MV-4-11 (cell line): ENCODE results near the gene CAPN5.
"Not testable (repeated sequence)": the region's sequence is repeated elsewhere in the genome, so short reads cannot be mapped to it uniquely, and the experiment has no call there.

Experiments used
- DNase-seq: peaks from one replicate; lab custom pipeline; 2025; lab: John Stamatoyannopoulos, UW

The CAPN5 gene

DNA sequence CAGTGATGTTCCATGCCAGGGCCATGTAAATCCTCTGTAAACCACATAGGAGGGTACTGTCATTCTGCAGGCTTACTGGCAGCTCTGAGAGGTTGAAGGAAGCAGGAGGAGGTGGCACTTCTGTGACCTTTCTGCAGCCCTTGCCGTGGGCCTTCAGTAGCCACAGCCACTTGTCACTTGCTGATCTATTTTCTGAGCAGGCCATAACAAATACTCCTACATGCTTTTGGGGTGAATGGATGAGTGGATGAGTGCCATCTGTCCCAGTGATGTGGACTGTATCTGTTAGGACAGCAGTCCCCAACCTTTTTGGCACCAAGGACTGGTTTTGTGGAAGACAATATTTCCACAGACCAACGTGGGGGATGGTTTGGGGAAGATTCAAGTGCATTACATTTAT, 22.4 kb upstream of the CAPN5 start:
- DNase-seq: no peak

DNA sequence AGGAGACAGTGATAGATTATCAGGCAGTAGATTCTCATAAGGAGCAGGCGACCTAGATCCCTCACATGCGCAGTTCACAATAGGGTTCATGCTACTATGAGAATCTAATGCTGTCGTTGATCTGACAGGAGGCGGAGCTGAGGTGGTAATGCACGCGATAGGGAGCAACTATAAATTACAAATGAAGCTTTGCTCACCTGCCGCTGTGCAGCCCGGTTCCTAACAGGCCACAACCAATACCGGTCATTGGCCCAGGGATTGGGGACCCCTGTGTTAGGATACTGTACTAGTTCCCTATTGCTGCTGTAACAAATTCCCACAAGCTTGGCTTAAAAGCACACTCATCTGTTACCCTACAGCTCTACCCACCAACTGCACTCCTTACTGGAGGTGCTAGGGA, 21.9 kb upstream of the CAPN5 start:
- no peak for DNase-seq

DNA sequence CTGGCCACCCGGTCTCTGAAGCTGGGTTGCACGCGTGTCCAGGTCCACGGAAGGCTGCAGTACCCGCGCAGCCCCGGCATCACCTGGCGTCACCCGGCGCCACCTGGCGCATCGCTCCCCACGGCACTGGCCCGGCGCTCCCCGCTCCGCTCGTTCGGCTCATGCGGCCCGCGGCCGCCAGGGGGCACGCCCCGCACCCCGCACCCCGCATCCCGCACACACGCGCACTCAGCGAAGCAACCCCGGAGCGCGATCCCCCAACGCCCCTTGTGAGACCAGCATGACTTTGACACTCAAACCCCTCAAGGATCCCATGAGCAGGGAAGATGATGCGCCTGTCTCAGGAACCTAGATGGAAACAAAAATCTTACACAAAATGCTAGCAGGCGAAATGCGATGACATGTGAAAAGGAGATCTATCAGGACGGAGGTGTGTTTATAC, 20.7 kb upstream of the CAPN5 start:
- no peak for DNase-seq

- peak; percentile 94 for DNase-seq
Measured at GRCh38 chr11:77047007-77047927, 19.5 kb upstream of the CAPN5 start.

DNA sequence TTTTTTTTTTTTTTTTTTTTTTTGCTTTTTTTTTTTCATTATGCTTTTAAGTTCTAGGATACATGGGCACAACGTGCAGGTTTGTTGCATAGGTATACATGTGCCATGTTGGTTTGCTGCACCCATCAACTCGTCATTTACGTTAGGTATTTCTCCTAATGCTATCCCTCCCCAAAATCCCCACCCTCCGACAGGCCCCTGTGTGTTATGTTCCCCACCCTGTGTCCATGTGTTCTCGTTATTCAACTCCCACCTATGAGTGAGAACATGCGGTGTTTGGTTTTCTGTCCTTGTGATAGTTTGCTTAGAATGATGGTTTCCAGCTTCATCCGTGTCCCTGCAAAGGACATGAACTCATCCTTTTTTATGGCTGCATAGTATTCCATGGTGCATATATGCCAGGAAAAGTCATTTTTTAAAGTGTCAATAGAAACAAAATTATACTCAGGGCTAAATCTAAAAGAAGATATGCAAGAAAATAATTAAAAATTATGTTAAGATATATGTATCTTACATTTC, 18.8 kb upstream of the CAPN5 start:
- not testable (repeated sequence) for DNase-seq

DNA sequence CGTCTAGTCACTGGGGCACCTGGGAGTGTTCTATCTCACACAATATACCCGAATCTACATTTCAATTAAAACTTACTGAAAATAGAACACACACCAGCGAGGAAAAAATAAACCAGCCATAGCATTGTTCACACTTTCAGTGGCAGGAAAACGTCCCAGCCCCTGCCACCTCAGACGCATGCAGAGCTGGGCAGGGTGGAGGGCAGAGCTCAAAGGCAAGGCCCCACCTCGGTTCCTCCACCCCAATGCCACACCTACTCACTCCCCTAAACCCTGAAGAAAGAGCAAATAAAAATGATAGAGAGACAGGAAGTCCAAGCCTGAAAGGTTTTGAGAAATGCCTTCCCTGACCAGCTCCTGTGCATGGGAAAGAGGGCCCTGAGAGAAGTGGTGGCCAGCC, 17.7 kb upstream of the CAPN5 start:
- DNase-seq: no peak

- no peak for DNase-seq
Measured at GRCh38 chr11:77051511-77051910, 15.3 kb upstream of the CAPN5 start.

DNA sequence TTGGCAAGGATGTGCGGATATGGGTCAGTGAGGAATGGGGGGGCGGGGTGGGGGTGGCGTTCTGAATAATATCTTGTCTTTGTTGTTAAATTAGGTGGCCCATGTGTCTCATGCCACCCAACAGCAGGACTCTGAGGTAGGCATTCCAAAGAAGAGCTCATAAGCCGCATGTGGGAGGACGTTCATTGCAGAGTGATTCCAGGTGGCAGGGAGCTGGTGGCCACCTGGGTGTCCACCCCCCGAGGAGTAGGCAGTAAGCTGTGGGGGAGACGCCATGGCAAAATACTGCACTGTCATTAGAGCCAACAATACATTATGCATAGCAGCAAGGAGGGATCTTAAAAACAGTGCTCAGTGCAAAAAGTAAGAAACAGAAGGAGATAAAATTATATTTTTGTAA, 14.3 kb upstream of the CAPN5 start:
- DNase-seq: no peak

- no peak for DNase-seq
Measured at GRCh38 chr11:77053217-77054015, 13.4 kb upstream of the CAPN5 start.

GRCh38 chr11:77054084-77054483, 12.7 kb upstream of the CAPN5 start:
- DNase-seq: no peak

- no peak for DNase-seq
Measured at GRCh38 chr11:77055101-77055561, 11.6 kb upstream of the CAPN5 start.

GRCh38 chr11:77055913-77056312, 10.9 kb upstream of the CAPN5 start:
- DNase-seq: no peak

GRCh38 chr11:77056814-77057402, 9.9 kb upstream of the CAPN5 start:
- DNase-seq: no peak

DNA sequence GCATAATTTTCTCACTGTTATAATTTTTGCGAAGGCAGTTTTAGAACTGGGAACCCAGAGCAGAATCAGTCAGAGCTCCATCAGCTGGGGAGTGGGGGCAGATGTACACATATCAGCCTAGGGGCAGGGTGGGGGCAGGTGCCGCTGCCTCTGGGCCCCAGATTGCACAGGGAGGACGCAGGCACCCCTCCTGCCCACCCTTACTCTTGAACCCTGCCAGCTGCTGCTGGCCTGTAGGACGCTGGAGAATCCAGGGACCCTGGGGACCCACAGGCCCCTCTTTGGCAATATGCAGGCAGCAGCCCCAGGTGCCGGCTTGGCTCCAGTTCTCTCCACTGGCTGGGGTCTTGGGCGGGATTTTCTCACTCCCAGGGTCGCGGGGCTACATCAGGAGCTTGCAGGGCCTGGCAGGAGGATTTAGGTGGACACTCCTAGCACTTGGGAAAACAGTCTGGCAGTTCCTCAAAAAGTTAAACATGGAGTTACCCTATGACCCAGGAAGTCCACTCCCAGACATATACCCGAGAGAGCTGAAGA, 8.8 kb upstream of the CAPN5 start:
- DNase-seq: no peak

- DNase-seq: no peak
Measured at GRCh38 chr11:77058900-77059299, 7.9 kb upstream of the CAPN5 start.

- no peak for DNase-seq
Measured at GRCh38 chr11:77059806-77060205, 7.0 kb upstream of the CAPN5 start.

- DNase-seq: no peak
Measured at GRCh38 chr11:77060234-77060633, 6.5 kb upstream of the CAPN5 start.

DNA sequence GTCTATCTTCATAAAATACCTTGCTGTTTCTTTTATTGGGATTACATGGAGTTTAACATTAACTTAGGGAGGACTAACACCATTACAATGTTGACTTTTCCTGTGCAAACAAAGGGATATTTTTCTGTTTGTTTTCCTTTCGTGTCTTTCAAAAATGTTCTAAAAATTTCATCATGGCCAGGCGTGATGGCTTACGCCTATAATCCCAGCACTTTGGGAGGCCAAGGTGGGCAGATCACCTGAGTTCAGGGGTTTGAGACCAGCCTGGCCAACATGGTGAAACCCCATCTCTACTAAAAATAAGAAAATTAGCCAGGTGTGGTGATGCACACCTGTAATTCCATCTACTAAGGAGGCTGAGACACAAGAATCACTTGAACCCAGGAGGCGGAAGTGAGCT, 5.5 kb upstream of the CAPN5 start:
- not testable (repeated sequence) for DNase-seq

DNA sequence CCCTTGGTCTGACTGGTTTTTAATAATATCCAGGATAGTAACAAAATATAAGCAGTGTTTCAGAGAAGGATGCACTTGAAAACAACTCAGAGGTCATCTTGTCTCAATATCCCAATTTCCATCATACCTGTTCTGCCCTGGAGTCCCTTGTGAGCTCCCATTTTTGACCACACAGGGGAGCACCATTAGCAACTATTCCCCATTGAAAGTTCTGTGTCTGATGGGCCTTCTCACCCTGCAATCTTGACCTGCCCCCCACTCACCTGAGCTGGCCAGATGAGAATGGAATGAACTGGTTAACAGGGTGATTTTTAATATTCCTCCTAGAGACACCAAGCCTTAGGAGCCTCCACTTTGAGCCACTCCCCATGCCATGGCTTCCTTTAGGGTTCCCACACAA, 3.8 kb upstream of the CAPN5 start:
- no peak for DNase-seq

GRCh38 chr11:77063407-77063806, 3.4 kb upstream of the CAPN5 start:
- DNase-seq: no peak

GRCh38 chr11:77063861-77064260, 2.9 kb upstream of the CAPN5 start:
- no peak for DNase-seq

DNA sequence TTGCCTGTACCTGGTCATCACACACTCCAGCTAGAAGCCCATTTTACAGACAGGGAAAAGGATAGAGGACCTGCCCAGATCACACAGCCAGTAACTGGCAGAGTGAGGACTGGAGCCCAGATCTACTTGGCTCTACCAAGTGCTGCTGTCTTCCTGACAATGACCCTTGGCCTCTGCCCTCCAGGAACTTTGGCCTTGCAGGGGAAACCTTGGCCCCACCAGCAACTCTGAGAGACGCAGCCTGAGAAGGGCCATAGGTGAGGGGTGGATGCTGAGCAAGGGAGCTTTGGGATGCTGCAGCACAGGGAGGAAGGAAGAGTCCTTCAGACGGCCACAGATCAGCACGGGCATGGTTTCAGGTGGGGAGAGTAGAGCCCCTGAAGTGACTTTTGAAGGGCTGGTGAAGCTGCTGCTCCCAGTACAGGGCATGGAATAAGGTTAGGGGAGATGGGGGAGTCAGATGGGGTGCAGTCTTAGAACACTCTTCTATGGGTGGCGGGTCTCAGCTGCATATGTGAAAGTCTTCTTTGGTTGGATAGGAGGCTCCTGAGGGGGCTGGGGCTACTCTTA, 2.0 kb upstream of the CAPN5 start:
- DNase-seq: no peak
